ENCODE results near the gene FYCO1. TPM values are rescaled to one million over a fixed set of nuclear protein-coding genes. Genes with fewer than 3 reads are reported as not detected.

FYCO1 gene
- total and polyA plus RNA-seq, 2 of the 8 experiments (the other 6 are each of a cell fraction or from before 2014, with no cell fraction given) = 4.8 to 10.8 TPM

GRCh38 chr3:45991341-45991740 is 4.3 kb downstream of the FYCO1 start (continued):
- TF ChIP-seq CHD7 (IDR thresholded peaks at IDR 0.05; ENCODE audit: insufficient replicate concordance, low read length) (no peak), RAD21 (IDR thresholded peaks at IDR 0.05 in 1 of 2, conservative IDR thresholded peaks at IDR 0.05 in 1 of 2; ENCODE audit: low read depth in 2 of 2, low read length in 2 of 2) (no peak), BRCA1 (IDR thresholded peaks at IDR 0.05; ENCODE audit: low read depth, low read length) (no peak), SP2 (IDR thresholded peaks at IDR 0.05; ENCODE audit: low read length) (no peak), GTF2F1 (IDR thresholded peaks at IDR 0.05; ENCODE audit: borderline replicate concordance, low read depth, low read length) (no peak)
